ENCODE measurements around the gene YDJC. TPM values are rescaled to one million over a fixed set of nuclear protein-coding genes. Genes with fewer than 3 reads are reported as not detected.
"Not testable (repeated sequence)": the region's sequence is repeated elsewhere in the genome, so short reads cannot be mapped to it uniquely, and the experiment has no call there.

The YDJC gene
- total and polyA plus RNA-seq, 2 donors (not counting 1 experiment from before 2014, with no cell fraction given): 48.8 to 82.8 TPM

- POLR2A ChIA-PET: no interaction called here
- H3K27ac Mint-ChIP-seq: no peak overlapping the region
- no peaks in the 10 kb centered on the region for H3K27me3 Mint-ChIP-seq
- 89% methylated on average over 4 of the region's 4 CpGs for WGBS (ENCODE audit: insufficient coverage)
- no peak for ATAC-seq (ENCODE audit: low read depth)
- no peak overlapping the region for H3K4me3 ChIP-seq (ENCODE audit: control extremely low read depth in 1 of 5, extremely low read depth in 1 of 5, insufficient read depth in 1 of 5, low read depth in 2 of 5, low read length in 4 of 5)
- no peak overlapping the region for H3K4me3 Mint-ChIP-seq
- peaks cover 0 to 4% of the 10 kb centered on the region in 2 experiments for H3K36me3 ChIP-seq (replicated peaks in 1 of 2; ENCODE audit: control extremely low read depth in 1 of 2, control insufficient read depth in 1 of 2, extremely low read depth in 1 of 2, insufficient read depth in 2 of 2, low read length in 1 of 2)
- peaks cover 20% of the 10 kb centered on the region for H3K4me1 Mint-ChIP-seq
- intact Hi-C loops (cut with micrococcal nuclease): no loop called here
- peaks cover 0 to 3% (median 0%) of the 10 kb centered on the region in 3 donors for H3K9me3 ChIP-seq (ENCODE audit: control extremely low read depth in 1 of 3, control insufficient read depth in 2 of 3, insufficient read depth in 1 of 3, low read length in 2 of 3)
- peaks cover 3% of the 10 kb centered on the region for H3K79me2 ChIP-seq (ENCODE audit: control insufficient read depth, insufficient read depth, low read length)
- peaks cover 5% of the 10 kb centered on the region for H4K20me1 ChIP-seq (ENCODE audit: control insufficient read depth, insufficient read depth, low read length, poor library complexity, severe bottlenecking)
- H3K27ac ChIP-seq (ENCODE audit: low read length in 2 of 2): no peak overlapping the region
- peaks cover 12 to 19% of the 10 kb centered on the region in 2 donors for H3K4me1 ChIP-seq (ENCODE audit: control insufficient read depth in 2 of 2, insufficient read depth in 2 of 2, low read length in 2 of 2)
- no peaks in the 10 kb centered on the region for H3K27me3 ChIP-seq (replicated peaks in 1 of 4; ENCODE audit: control extremely low read depth in 1 of 4, control insufficient read depth in 3 of 4, insufficient read depth in 4 of 4, low read length in 3 of 4)
- H3K4me2 ChIP-seq (replicated peaks; ENCODE audit: low read depth, low read length, poor library complexity, severe bottlenecking): no peak overlapping the region
- no peak overlapping the region for H2AFZ ChIP-seq (ENCODE audit: insufficient read depth, low read depth, low read length, poor library complexity, severe bottlenecking)
- DNase-seq: no peak
- CTCF ChIA-PET: interaction anchor here (1.5 kb wide), 1 partner anchor 10 kb away, joined by 5 read pairs; the partner anchor contains the start of gene YDJC
- H3K9ac ChIP-seq (ENCODE audit: low read length): no peak overlapping the region
- TF ChIP-seq EZH2 (IDR thresholded peaks at IDR 0.05; ENCODE audit: borderline replicate concordance, insufficient read depth, low read depth, low read length, poor library complexity, severe bottlenecking) (no peak), CTCF (IDR thresholded peaks at IDR 0.05) (no peak)
- H3K9me3 Mint-ChIP-seq (ENCODE audit: insufficient read depth): no peaks in the 10 kb centered on the region
Measured at GRCh38 chr22:21639359-21639758, 9.5 kb upstream of the YDJC start.

GRCh38 chr22:21637450-21637849, 7.6 kb upstream of the YDJC start:
- WGBS (ENCODE audit: insufficient coverage): no CpG with 5 or more reads among the region's 2 CpGs
- POLR2A ChIA-PET; H3K27me3 Mint-ChIP-seq; H3K4me3 Mint-ChIP-seq; H3K4me3 ChIP-seq (ENCODE audit: control extremely low read depth in 1 of 5, extremely low read depth in 1 of 5, insufficient read depth in 1 of 5, low read depth in 2 of 5, low read length in 4 of 5); ATAC-seq (ENCODE audit: low read depth); H3K9me3 Mint-ChIP-seq (ENCODE audit: insufficient read depth); H3K9ac ChIP-seq (ENCODE audit: low read length); H3K36me3 ChIP-seq (replicated peaks in 1 of 2; ENCODE audit: control extremely low read depth in 1 of 2, control insufficient read depth in 1 of 2, extremely low read depth in 1 of 2, insufficient read depth in 2 of 2, low read length in 1 of 2); H2AFZ ChIP-seq (ENCODE audit: insufficient read depth, low read depth, low read length, poor library complexity, severe bottlenecking); H3K27me3 ChIP-seq (replicated peaks in 1 of 4; ENCODE audit: control extremely low read depth in 1 of 4, control insufficient read depth in 3 of 4, insufficient read depth in 4 of 4, low read length in 3 of 4); H3K27ac Mint-ChIP-seq; H3K9me3 ChIP-seq (ENCODE audit: control extremely low read depth in 1 of 3, control insufficient read depth in 2 of 3, insufficient read depth in 1 of 3, low read length in 2 of 3); H3K79me2 ChIP-seq (ENCODE audit: control insufficient read depth, insufficient read depth, low read length); H3K27ac ChIP-seq (ENCODE audit: low read length in 2 of 2); H4K20me1 ChIP-seq (ENCODE audit: control insufficient read depth, insufficient read depth, low read length, poor library complexity, severe bottlenecking); DNase-seq; intact Hi-C loops (cut with micrococcal nuclease); H3K4me2 ChIP-seq (replicated peaks; ENCODE audit: low read depth, low read length, poor library complexity, severe bottlenecking): not testable (repeated sequence)
- CTCF ChIA-PET: interaction anchor here (5.4 kb wide), 1 partner anchor 9 kb away, joined by 23 read pairs; no protein-coding TSS in a partner anchor
- peaks cover 16% of the 10 kb centered on the region for H3K4me1 Mint-ChIP-seq
- H3K4me1 ChIP-seq (ENCODE audit: control insufficient read depth in 2 of 2, insufficient read depth in 2 of 2, low read length in 2 of 2): peaks cover 8 to 12% of the 10 kb centered on the region in 2 donors
